Measurements from ENCODE around the gene ATP6V0E1.

Gene ATP6V0E1

DNA sequence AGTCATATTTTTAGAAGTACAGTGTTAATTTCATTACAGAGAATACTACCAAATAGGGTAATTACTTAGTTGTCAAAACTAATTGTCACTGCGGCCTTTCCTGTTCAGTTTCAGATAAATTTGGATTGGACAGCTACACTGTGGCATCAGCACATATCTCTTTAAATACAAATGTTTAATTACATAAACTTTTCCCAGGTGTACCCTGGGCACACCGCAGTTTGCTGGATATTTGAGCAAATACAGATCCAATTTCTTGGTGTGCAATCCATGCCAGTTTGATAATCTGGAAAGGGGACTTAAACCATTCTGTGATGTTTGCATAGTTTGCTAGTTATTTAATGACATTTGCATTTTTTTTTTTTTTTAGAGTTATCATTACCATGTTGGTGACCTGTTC, 10.8 kb downstream of the ATP6V0E1 start:
- Histone ChIP-seq H4K20me1 (ENCODE audit: insufficient read depth, low read length, poor library complexity, severe bottlenecking) (peaks cover 6% of the 10 kb centered on the region), H3K9me2 (replicated peaks; ENCODE audit: low read depth, low read length) (no peaks in the 10 kb centered on the region), H3K4me1 (ENCODE audit: insufficient read depth, low read length, poor library complexity, severe bottlenecking) (no peaks in the 10 kb centered on the region), H3K27me3 (ENCODE audit: insufficient read depth, low read length, poor library complexity, severe bottlenecking) (no peaks in the 10 kb centered on the region), H3K9ac (ENCODE audit: low read depth, low read length, poor library complexity, severe bottlenecking) (no peak overlapping the region), H3K79me2 (ENCODE audit: insufficient read depth, low read length) (peaks cover 14% of the 10 kb centered on the region; the same call in 1 of the 2 replicates), H3K4me3 (ENCODE audit: low read length, poor library complexity, severe bottlenecking) (no peak overlapping the region), H3K36me3 (ENCODE audit: insufficient read depth, low read length) (peaks cover 9% of the 10 kb centered on the region; the same call in 1 of the 2 replicates), H3K9me3 (ENCODE audit: insufficient read depth, low read depth, low read length) (no peaks in the 10 kb centered on the region), H2AFZ (ENCODE audit: low read length) (no peak overlapping the region), H3K4me2 (ENCODE audit: low read depth, low read length, poor library complexity, severe bottlenecking) (no peak overlapping the region), H3F3A (ENCODE audit: low read depth) (no peaks in the 10 kb centered on the region)
- TF ChIP-seq, protein P1, sequence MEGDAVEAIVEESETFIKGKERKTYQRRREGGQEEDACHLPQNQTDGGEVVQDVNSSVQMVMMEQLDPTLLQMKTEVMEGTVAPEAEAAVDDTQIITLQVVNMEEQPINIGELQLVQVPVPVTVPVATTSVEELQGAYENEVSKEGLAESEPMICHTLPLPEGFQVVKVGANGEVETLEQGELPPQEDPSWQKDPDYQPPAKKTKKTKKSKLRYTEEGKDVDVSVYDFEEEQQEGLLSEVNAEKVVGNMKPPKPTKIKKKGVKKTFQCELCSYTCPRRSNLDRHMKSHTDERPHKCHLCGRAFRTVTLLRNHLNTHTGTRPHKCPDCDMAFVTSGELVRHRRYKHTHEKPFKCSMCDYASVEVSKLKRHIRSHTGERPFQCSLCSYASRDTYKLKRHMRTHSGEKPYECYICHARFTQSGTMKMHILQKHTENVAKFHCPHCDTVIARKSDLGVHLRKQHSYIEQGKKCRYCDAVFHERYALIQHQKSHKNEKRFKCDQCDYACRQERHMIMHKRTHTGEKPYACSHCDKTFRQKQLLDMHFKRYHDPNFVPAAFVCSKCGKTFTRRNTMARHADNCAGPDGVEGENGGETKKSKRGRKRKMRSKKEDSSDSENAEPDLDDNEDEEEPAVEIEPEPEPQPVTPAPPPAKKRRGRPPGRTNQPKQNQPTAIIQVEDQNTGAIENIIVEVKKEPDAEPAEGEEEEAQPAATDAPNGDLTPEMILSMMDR (conservative IDR thresholded peaks at IDR 0.05; ENCODE audit: low read length), result no peak
- no peak for TF ChIP-seq EZH2phosphoT487 (IDR thresholded peaks at IDR 0.05; ENCODE audit: borderline replicate concordance)

GRCh38 chr5:172999372-172999973, 15.9 kb downstream of the ATP6V0E1 start:
- Histone ChIP-seq H3K4me3 (ENCODE audit: low read length, poor library complexity, severe bottlenecking) (no peak overlapping the region), H3K36me3 (ENCODE audit: insufficient read depth, low read length) (peaks cover 15% of the 10 kb centered on the region; the same call in 1 of the 2 replicates), H3K9me2 (replicated peaks; ENCODE audit: low read depth, low read length) (no peaks in the 10 kb centered on the region), H3K79me2 (ENCODE audit: insufficient read depth, low read length) (peaks cover 48% of the 10 kb centered on the region; the same call in 1 of the 2 replicates), H3K9ac (ENCODE audit: low read depth, low read length, poor library complexity, severe bottlenecking) (no peak overlapping the region), H3K4me2 (ENCODE audit: low read depth, low read length, poor library complexity, severe bottlenecking) (no peak overlapping the region), H3K4me1 (ENCODE audit: insufficient read depth, low read length, poor library complexity, severe bottlenecking) (no peaks in the 10 kb centered on the region), H4K20me1 (ENCODE audit: insufficient read depth, low read length, poor library complexity, severe bottlenecking) (peaks cover 6% of the 10 kb centered on the region), H2AFZ (ENCODE audit: low read length) (no peak overlapping the region), H3F3A (ENCODE audit: low read depth) (no peaks in the 10 kb centered on the region), H3K27me3 (ENCODE audit: insufficient read depth, low read length, poor library complexity, severe bottlenecking) (no peaks in the 10 kb centered on the region), H3K9me3 (ENCODE audit: insufficient read depth, low read depth, low read length) (no peaks in the 10 kb centered on the region)
- TF ChIP-seq EZH2phosphoT487 (IDR thresholded peaks at IDR 0.05; ENCODE audit: borderline replicate concordance), result no peak
- TF ChIP-seq, protein P1 (conservative IDR thresholded peaks at IDR 0.05; ENCODE audit: low read length), result no peak

GRCh38 chr5:172999974-173000373, 16.4 kb downstream of the ATP6V0E1 start:
- H3K4me2 ChIP-seq (ENCODE audit: low read depth, low read length, poor library complexity, severe bottlenecking), result no peak overlapping the region
- H3K27me3 ChIP-seq (ENCODE audit: insufficient read depth, low read length, poor library complexity, severe bottlenecking), result no peaks in the 10 kb centered on the region
- no peak for TF ChIP-seq EZH2phosphoT487 (IDR thresholded peaks at IDR 0.05; ENCODE audit: borderline replicate concordance)
- TF ChIP-seq, protein P1 (conservative IDR thresholded peaks at IDR 0.05; ENCODE audit: low read length), result no peak
- no peak overlapping the region for H3K9ac ChIP-seq (ENCODE audit: low read depth, low read length, poor library complexity, severe bottlenecking)
- H3F3A ChIP-seq (ENCODE audit: low read depth), result no peaks in the 10 kb centered on the region
- H4K20me1 ChIP-seq (ENCODE audit: insufficient read depth, low read length, poor library complexity, severe bottlenecking), result peaks cover 6% of the 10 kb centered on the region
- peaks cover 53% of the 10 kb centered on the region; the same call in 1 of the 2 replicates for H3K79me2 ChIP-seq (ENCODE audit: insufficient read depth, low read length)
- no peak overlapping the region for H3K4me3 ChIP-seq (ENCODE audit: low read length, poor library complexity, severe bottlenecking)
- H3K4me1 ChIP-seq (ENCODE audit: insufficient read depth, low read length, poor library complexity, severe bottlenecking), result no peaks in the 10 kb centered on the region
- no peak overlapping the region for H2AFZ ChIP-seq (ENCODE audit: low read length)
- H3K36me3 ChIP-seq (ENCODE audit: insufficient read depth, low read length), result peaks cover 15% of the 10 kb centered on the region; the same call in 1 of the 2 replicates
- H3K9me3 ChIP-seq (ENCODE audit: insufficient read depth, low read depth, low read length), result no peaks in the 10 kb centered on the region
- H3K9me2 ChIP-seq (replicated peaks; ENCODE audit: low read depth, low read length), result no peaks in the 10 kb centered on the region

Measured in Loucy (cell line).